RWPE2 (cell line): Measurements from ENCODE around the gene ETV5.

Experiments used
- ATAC-seq: fragments of 200-7000 bp; cut with Tn5 transposase; 3 replicates; pipeline ENCODE4 v1.9.1; 2021; ENCODE audit warnings: low read depth
- DNase-seq: peaks from one replicate; pipeline ENCODE4 v3.0.0-alpha.2; 2020; ENCODE audit warnings: low spot score
- H3K27ac ChIP-seq: fragments of 450-650 bp; 2 replicates; pipeline ENCODE4 v1.5.1; 2017; ENCODE audit warnings: mild to moderate bottlenecking; ENCODE audit not compliant: poor library complexity, severe bottlenecking
- H3K27me3 ChIP-seq: fragments of 250-450 bp; sonication (Bioruptor Pico); 2 replicates; pipeline ENCODE4 v1.5.1; 2021; ENCODE audit warnings: mild to moderate bottlenecking, moderate library complexity; ENCODE audit not compliant: insufficient read depth, poor library complexity, severe bottlenecking
- H3K36me3 ChIP-seq: fragments of 250-450 bp; sonication (Bioruptor Pico); 2 replicates; pipeline ENCODE4 v1.5.1; 2020; ENCODE audit warnings: low read depth, mild to moderate bottlenecking, moderate library complexity
- H3K4me1 ChIP-seq: fragments of 250-450 bp; sonication (Bioruptor Pico); 2 replicates; pipeline ENCODE4 v1.5.1; 2021; ENCODE audit warnings: mild to moderate bottlenecking, moderate library complexity; ENCODE audit not compliant: insufficient read depth, poor library complexity, severe bottlenecking
- H3K4me3 ChIP-seq: fragments of 250-450 bp; sonication (Bioruptor Pico); 2 replicates; pipeline ENCODE4 v1.5.1; 2021; ENCODE audit warnings: mild to moderate bottlenecking, moderate library complexity; ENCODE audit not compliant: severe bottlenecking
- H3K9me3 ChIP-seq: fragments of 250-450 bp; sonication (Bioruptor Pico); 2 replicates; pipeline ENCODE4 v1.5.1; 2021; ENCODE audit warnings: mild to moderate bottlenecking, moderate library complexity; ENCODE audit not compliant: severe bottlenecking
- TF ChIP-seq, protein P1 (sequence below): fragments of 450-650 bp; IDR thresholded peaks from one replicate; pipeline ENCODE4 v1.5.1; 2017; ENCODE audit warnings: mild to moderate bottlenecking, moderate library complexity; ENCODE audit not compliant: poor library complexity, severe bottlenecking

The ETV5 gene

DNA sequence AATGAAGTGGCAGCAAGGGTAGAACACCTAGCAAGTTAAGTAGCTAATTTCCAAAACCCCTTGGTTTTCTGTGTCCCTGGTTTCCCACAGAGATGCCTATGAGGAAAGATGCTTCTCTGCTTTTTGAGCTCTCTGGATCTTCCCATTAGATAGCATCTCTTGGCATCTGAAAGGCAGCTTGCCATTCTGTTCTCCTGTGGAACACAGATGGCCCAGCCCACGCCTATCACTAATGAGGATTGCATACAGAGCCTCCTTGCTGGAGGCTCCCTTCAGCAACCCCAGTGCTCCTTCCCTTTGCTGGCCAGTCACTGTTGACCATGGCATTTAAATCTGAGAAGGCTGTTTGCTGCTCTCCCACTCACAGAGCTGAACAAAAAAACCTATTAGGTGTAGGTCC, 34.4 kb upstream of the ETV5 start:
- DNase-seq (no peak), ATAC-seq (no peak)
- Histone ChIP-seq H3K4me1 (no peaks in the 10 kb centered on the region), H3K9me3 (no peaks in the 10 kb centered on the region), H3K27me3 (no peaks in the 10 kb centered on the region), H3K4me3 (no peak overlapping the region), H3K27ac (no peak overlapping the region), H3K36me3 (no peaks in the 10 kb centered on the region)
- TF ChIP-seq, protein P1, sequence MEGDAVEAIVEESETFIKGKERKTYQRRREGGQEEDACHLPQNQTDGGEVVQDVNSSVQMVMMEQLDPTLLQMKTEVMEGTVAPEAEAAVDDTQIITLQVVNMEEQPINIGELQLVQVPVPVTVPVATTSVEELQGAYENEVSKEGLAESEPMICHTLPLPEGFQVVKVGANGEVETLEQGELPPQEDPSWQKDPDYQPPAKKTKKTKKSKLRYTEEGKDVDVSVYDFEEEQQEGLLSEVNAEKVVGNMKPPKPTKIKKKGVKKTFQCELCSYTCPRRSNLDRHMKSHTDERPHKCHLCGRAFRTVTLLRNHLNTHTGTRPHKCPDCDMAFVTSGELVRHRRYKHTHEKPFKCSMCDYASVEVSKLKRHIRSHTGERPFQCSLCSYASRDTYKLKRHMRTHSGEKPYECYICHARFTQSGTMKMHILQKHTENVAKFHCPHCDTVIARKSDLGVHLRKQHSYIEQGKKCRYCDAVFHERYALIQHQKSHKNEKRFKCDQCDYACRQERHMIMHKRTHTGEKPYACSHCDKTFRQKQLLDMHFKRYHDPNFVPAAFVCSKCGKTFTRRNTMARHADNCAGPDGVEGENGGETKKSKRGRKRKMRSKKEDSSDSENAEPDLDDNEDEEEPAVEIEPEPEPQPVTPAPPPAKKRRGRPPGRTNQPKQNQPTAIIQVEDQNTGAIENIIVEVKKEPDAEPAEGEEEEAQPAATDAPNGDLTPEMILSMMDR = no peak

DNA sequence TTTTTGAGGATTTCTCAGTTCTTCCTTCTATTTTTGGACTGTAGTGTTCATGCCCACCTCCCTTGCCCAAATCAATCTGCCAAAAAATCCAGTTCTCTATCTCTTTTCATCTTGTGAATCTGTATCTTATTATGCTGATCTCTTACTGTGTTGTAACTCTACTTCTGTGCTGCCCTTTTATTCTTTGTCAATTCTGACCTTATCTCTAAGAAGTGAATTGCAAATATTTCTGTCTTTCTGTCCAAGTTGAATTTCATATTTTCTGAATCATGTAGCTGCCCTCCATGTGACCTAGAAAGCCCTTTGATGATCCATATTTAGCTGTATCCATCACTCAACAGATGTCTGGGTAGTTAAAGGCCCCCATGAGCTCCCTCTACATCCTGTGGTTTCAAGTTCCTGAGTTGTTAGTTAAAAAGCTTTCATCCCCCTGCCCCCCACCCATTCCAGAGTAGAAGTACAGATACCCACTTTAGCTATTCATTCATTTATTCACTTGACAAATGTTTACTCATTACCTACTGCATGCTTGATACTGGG, 33.6 kb upstream of the ETV5 start:
- Histone ChIP-seq H3K36me3 (no peaks in the 10 kb centered on the region), H3K4me1 (no peaks in the 10 kb centered on the region), H3K27ac (no peak overlapping the region), H3K9me3 (no peaks in the 10 kb centered on the region), H3K27me3 (no peaks in the 10 kb centered on the region), H3K4me3 (no peak overlapping the region)
- no peak for DNase-seq
- ATAC-seq = no peak
- TF ChIP-seq, protein P1 = no peak

DNA sequence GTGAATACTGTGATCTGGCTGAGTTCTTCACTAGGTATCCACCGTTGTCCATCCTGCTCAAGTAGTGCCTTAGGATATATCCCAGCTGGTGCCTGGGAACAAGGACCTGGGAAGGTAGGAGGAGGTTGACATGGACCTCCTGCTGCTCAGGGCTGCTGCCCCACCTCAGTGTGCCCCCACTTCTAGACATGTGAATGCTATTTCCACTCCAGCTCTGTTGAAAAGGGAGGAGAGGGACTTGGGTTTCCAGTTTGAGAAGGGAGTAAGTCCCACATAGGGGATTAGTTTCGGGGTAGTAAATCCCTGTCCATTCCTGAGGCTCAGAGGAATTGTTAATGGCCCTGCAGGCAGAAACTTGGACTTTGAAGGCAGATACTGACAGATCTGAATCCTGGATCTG, 32.9 kb upstream of the ETV5 start:
- Histone ChIP-seq H3K27ac (no peak overlapping the region), H3K36me3 (no peaks in the 10 kb centered on the region), H3K4me1 (no peaks in the 10 kb centered on the region), H3K9me3 (no peaks in the 10 kb centered on the region), H3K27me3 (no peaks in the 10 kb centered on the region), H3K4me3 (no peak overlapping the region)
- DNase-seq (no peak), ATAC-seq (no peak)
- TF ChIP-seq, protein P1 = no peak

DNA sequence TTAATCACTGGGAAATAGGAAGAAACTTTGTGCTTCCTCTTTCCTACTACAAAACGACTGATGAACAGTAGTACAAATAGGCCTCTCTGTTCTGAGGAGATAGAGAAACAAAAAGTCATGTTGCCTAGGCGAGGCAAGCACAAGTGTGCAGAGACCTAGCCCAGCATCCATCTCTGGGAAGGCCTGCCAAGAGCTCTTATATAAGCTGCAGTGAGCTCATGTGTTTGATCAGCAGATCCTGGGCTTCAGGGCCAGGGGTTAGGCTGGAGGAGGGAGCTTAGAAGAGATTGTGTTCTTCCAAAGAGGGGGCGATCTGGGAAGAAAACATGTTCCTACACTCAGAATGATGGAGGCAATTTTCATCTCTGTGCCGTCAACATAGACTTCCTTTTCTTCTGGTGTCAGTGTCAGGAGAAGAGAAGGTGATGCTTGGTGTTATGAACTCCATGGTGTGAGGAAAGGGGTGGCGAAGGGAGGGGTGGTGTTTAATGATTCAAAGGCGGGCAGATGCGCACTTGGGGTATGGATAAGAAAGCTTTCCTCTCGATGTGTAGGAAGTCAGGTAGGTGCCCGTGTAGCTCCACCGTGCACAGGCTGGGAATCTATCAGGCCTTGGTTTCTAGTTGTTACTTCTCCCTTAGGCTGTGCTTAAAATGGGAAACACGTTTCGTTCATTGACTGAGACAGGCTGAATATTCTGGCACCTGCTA, 29.5 kb upstream of the ETV5 start:
- Histone ChIP-seq H3K9me3 (no peaks in the 10 kb centered on the region), H3K36me3 (no peaks in the 10 kb centered on the region), H3K4me3 (no peak overlapping the region), H3K27me3 (no peaks in the 10 kb centered on the region), H3K4me1 (no peaks in the 10 kb centered on the region), H3K27ac (no peak overlapping the region)
- TF ChIP-seq, protein P1 = no peak
- no peak for ATAC-seq
- DNase-seq = no peak

DNA sequence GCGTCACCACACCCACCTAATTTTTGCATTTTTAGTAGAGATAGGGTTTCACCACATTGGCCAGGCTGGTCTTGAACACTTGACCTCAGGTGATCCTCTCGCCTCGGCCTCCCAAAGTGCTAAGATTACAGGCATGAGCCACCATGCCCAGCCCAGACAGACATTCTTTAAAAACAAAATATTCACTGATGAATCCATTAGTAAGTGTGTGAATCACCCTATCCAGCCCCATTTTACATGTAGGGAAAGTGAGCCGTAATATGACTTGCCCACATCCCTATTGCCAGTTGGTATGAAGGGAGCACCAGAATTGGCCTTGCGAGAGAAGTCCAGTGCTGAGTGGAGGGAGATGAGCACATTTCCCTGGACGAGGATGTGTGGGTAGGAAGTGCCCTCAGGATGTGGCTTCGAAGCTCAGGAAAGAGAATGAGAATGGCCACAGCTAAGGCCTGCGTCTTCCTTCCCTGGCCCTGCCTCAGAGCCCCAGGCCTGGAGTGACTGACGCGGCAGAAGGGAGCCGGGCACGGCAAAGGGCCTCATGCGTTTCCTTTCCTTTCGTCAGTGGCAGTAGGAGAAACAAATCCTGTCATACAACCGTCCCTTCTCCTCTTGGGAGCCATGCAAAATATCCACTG, 28.3 kb upstream of the ETV5 start:
- DNase-seq (no peak), ATAC-seq (no peak)
- TF ChIP-seq, protein P1 = no peak
- H3K4me3 ChIP-seq = no peak overlapping the region
- no peaks in the 10 kb centered on the region for H3K27me3 ChIP-seq
- H3K36me3 ChIP-seq = no peaks in the 10 kb centered on the region
- no peaks in the 10 kb centered on the region for H3K9me3 ChIP-seq
- H3K4me1 ChIP-seq = no peaks in the 10 kb centered on the region
- no peak overlapping the region for H3K27ac ChIP-seq
